K562 (cell line): ENCODE data around the gene ZNF124. TPM values are rescaled to one million over a fixed set of nuclear protein-coding genes. Genes with fewer than 3 reads are reported as not detected.

Source experiments
- ATAC-seq: fragments of 200-7000 bp; cut with Tn5 transposase; 3 replicates; pipeline ENCODE4 v1.9.1; 2020; ENCODE audit warnings: moderate library complexity
- BruUV-seq: library from RNA; stranded (reverse); fragments of 400-500 nt; replicated peaks from 2 replicates; lab custom pipeline; 2021; lab: Mats Ljungman, UMichigan
- CTCF ChIA-PET: fragments of 300-600 bp; formaldehyde crosslinking; extraction: SDS; loops from one replicate; lab custom pipeline; 2021; ENCODE audit warnings: low intra/inter-chr PET ratio; lab: Yijun Ruan, JAX
- POLR2A ChIA-PET: fragments of 300-600, 350-650 bp; sonication (Branson Sonifier 250); formaldehyde crosslinking; extraction: SDS; loops from one replicate; lab custom pipeline; 2021; ENCODE audit warnings: antibody characterized with exemption, inconsistent platforms; lab: Yijun Ruan, JAX
- DNase-seq, 4 experiments: peaks; one replicate each; pipeline versions ENCODE4 v3.0.0 to v3.0.0-alpha.2; 2011 to 2018; ENCODE audit warnings: low spot score in 3 of 4, mixed read lengths in 3 of 4; ENCODE audit errors: extremely low read depth in 1 of 4
- FAIRE-seq: peaks from 2 replicates; lab custom pipeline; 2011; peaks lifted over from hg19 to GRCh38; lab: Jason Lieb, UNC
- H2AFZ ChIP-seq: 2 replicates; pipeline ENCODE4 v1.6.0; 2011; ENCODE audit warnings: low read depth, low read length, control low read depth, inconsistent platforms
- H3K27ac ChIP-seq: fragments of 200-600 bp; 3 replicates; pipeline ENCODE4 v1.8.0; 2011; ENCODE audit warnings: low read depth, mild to moderate bottlenecking, control low read depth, inconsistent platforms, low read length, moderate library complexity, mixed read lengths; ENCODE audit errors: extremely low read depth
- H3K27me3 ChIP-seq, 2 experiments: fragments of 300-600 bp in 1 of 2; 2 replicates in 1 of 2; 3 replicates in 1 of 2; pipeline versions ENCODE4 v1.6.0 to v1.8.0; 2011; ENCODE audit warnings: inconsistent platforms in 2 of 2, low read length in 2 of 2, mild to moderate bottlenecking in 1 of 2, mixed read lengths in 1 of 2, moderate library complexity in 1 of 2; ENCODE audit not compliant: control insufficient read depth in 2 of 2, insufficient read depth in 2 of 2
- H3K36me3 ChIP-seq: fragments of 300-600 bp; 3 replicates; pipeline ENCODE4 v1.8.0; 2011; ENCODE audit warnings: mild to moderate bottlenecking, low read length, inconsistent platforms; ENCODE audit not compliant: control insufficient read depth, insufficient read depth
- H3K4me1 ChIP-seq, 2 experiments: fragments of 200-600 bp in 1 of 2; replicated peaks in 1 of 2; 2 replicates in 1 of 2; 3 replicates in 1 of 2; pipeline versions ENCODE4 v1.5.1 to v1.8.0; 2011; ENCODE audit warnings: inconsistent platforms in 2 of 2, low read length in 2 of 2, mild to moderate bottlenecking in 1 of 2, mixed read lengths in 1 of 2, moderate library complexity in 1 of 2; ENCODE audit not compliant: control insufficient read depth in 2 of 2, insufficient read depth in 2 of 2
- H3K4me2 ChIP-seq: 2 replicates; pipeline ENCODE4 v1.6.1; 2011; ENCODE audit warnings: low read length, control low read depth, inconsistent platforms, mixed read lengths; ENCODE audit not compliant: insufficient read depth
- H3K4me3 ChIP-seq: fragments of 200-600 bp; sonication (generic), shearing (Covaris generic); 2 replicates; pipeline ENCODE4 v1.5.1; 2016; ENCODE audit warnings: control low read depth, inconsistent platforms
- H3K79me2 ChIP-seq: fragments of 200-600 bp; 3 replicates; pipeline ENCODE4 v1.8.0; 2011; ENCODE audit warnings: low read length, inconsistent platforms; ENCODE audit not compliant: control insufficient read depth, insufficient read depth
- H3K9ac ChIP-seq, 2 experiments: 2 replicates each; pipeline versions ENCODE4 v1.6.0 to v1.6.1; 2011; ENCODE audit warnings: low read depth in 2 of 2, low read length in 2 of 2, control low read depth in 1 of 2, inconsistent platforms in 1 of 2, mild to moderate bottlenecking in 1 of 2, mixed read lengths in 1 of 2; ENCODE audit not compliant: insufficient read depth in 1 of 2
- H3K9me1 ChIP-seq: one replicate; pipeline ENCODE4 v1.6.0; 2011; ENCODE audit warnings: inconsistent platforms, mild to moderate bottlenecking, low read length, moderate library complexity; ENCODE audit not compliant: control insufficient read depth, insufficient read depth
- H3K9me3 ChIP-seq: replicated peaks from 2 replicates; pipeline ENCODE4 v1.5.1; 2011; ENCODE audit warnings: low read depth, low read length, inconsistent platforms; ENCODE audit not compliant: control insufficient read depth, insufficient read depth
- H4K20me1 ChIP-seq: replicated peaks from 2 replicates; pipeline ENCODE4 v1.6.1; 2011; ENCODE audit warnings: low read length, inconsistent platforms, mixed read lengths; ENCODE audit not compliant: control insufficient read depth, insufficient read depth
- BCOR ChIP-seq: fragments of 450-650 bp; IDR thresholded peaks from 2 replicates; pipeline ENCODE4 v1.6.1; 2016
- CBX2 ChIP-seq: fragments of 200-600 bp; sonication (generic); IDR thresholded peaks from one replicate; pipeline ENCODE4 v1.6.1; 2012; ENCODE audit warnings: mild to moderate bottlenecking, low read length, inconsistent platforms; ENCODE audit not compliant: insufficient read depth, poor library complexity, severe bottlenecking
- CTCFL ChIP-seq: IDR thresholded peaks from 2 replicates; pipeline ENCODE4 v1.6.1; 2011; ENCODE audit warnings: borderline replicate concordance, low read depth, mild to moderate bottlenecking, moderate library complexity, low read length; ENCODE audit not compliant: insufficient read depth, poor library complexity, severe bottlenecking
- MAFF ChIP-seq: IDR thresholded peaks from 2 replicates; pipeline ENCODE4 v1.6.1; 2012; ENCODE audit warnings: low read length, improper control_type of control experiment
- NR4A1 ChIP-seq, 2 experiments: fragments of 250-450 bp in 1 of 2; fragments of 450-650 bp in 1 of 2; sonication (Bioruptor Pico) in 1 of 2; IDR thresholded peaks; 2 replicates each; pipeline versions ENCODE4 v1.4.0 to v1.6.1; 2016 to 2020; ENCODE audit warnings: mild to moderate bottlenecking in 2 of 2, missing compliant biosample characterization in 1 of 2, missing genetic modification characterization in 1 of 2, moderate library complexity in 1 of 2
- ZNF175 ChIP-seq: fragments of 200-800 bp; sonication (Bioruptor generic); IDR thresholded peaks from 2 replicates; pipeline ENCODE4 v1.6.1; 2016; ENCODE audit warnings: low read depth, mild to moderate bottlenecking, missing genetic modification characterization, missing compliant biosample characterization
- ZNF57 ChIP-seq: fragments of 450-650 bp; formaldehyde crosslinking; IDR thresholded peaks from 2 replicates; pipeline ENCODE4 v1.4.0; 2020; ENCODE audit warnings: mild to moderate bottlenecking, moderate library complexity
- ZNF644 ChIP-seq: fragments of 200-800 bp; sonication (Bioruptor generic); IDR thresholded peaks from 2 replicates; pipeline ENCODE4 v1.6.1; 2016; ENCODE audit warnings: low read depth, missing genetic modification characterization, missing compliant biosample characterization
- ZNF740 ChIP-seq, 3 experiments: fragments of 200-800 bp in 1 of 3; sonication (Bioruptor generic) in 1 of 3; sonication (generic) in 1 of 3; formaldehyde crosslinking in 1 of 3; IDR thresholded peaks; 2 replicates each; pipeline versions ENCODE4 v1.6.1 to v1.8.0; 2016 to 2022; ENCODE audit warnings: mild to moderate bottlenecking in 2 of 3, missing compliant biosample characterization in 2 of 3, missing genetic modification characterization in 2 of 3, missing genetic modification reagents in 1 of 3
- WGBS: fragments of 100-300 bp; shearing (Covaris generic); methylation state at CpG from one replicate; pipeline ENCODE4 v1.1.6; 2016; ENCODE audit warnings: low coverage, mixed read lengths; ENCODE audit not compliant: insufficient coverage; ENCODE audit errors: missing lambda C conversion rate; 5-methylcytosine and 5-hydroxymethylcytosine counted together
- in situ Hi-C: fragments of 300-500 bp; cut with MboI; formaldehyde crosslinking; loops from 4 replicates; pipeline ENCODE4 v1.15.0; 2018; ENCODE audit warnings: inconsistent platforms, mixed read lengths
- intact Hi-C: fragments of 100-400 bp; cut with micrococcal nuclease; formaldehyde crosslinking; loops from 2 replicates; pipeline ENCODE4 v1.14.2; 2022
- polyA plus RNA-seq, 8 experiments: library from polyadenylated mRNA; depleted of rRNA in 4 of 8; stranded (reverse) in 5 of 8; unstranded in 3 of 8; fragments of >200 nt; fragmentation: Nextera tagmentation in 2 of 8; fragmentation: Illumina TruSeq in 1 of 8; extraction: Ambion mirVana in 2 of 8; extraction: Trizol in 1 of 8; gene quantifications; 2 replicates each; pipeline versions ENCODE4 v1.2.1 to v1.2.3, GENCODE V29; 2011 to 2014; ENCODE audit warnings: inconsistent platforms in 1 of 8, missing spikeins in 1 of 8
- total RNA-seq, 7 experiments: library from RNA; depleted of rRNA in 6 of 7; stranded (reverse); fragments of >200 nt in 6 of 7; fragmentation: Illumina TruSeq in 2 of 7; extraction: Trizol in 2 of 7; gene quantifications; 2 replicates each; pipeline versions ENCODE4 v1.2.1 to v1.2.3, GENCODE V29; 2011 to 2021; ENCODE audit warnings: low replicate concordance in 1 of 7

ZNF124 gene
- total and polyA plus RNA-seq, 9 of the 15 experiments (the other 6 are each of a cell fraction or from before 2014, with no cell fraction given), result 7.6 to 71.5 (median 20.2) TPM

GRCh38 chr1:247115141-247115510 lies 56.7 kb downstream of the ZNF124 start:
- 38% methylated on average over 7 of the region's 7 CpGs for WGBS
- Histone ChIP-seq H3K9me3 (peaks cover 5% of the 10 kb centered on the region), H3K36me3 (no peaks in the 10 kb centered on the region), H3K4me3 (no peak overlapping the region), H3K9me1 (no peaks in the 10 kb centered on the region), H3K4me1 (peaks cover 4 to 39% of the 10 kb centered on the region in 2 experiments), H3K4me2 (no peak overlapping the region), H3K27me3 (no peaks in the 10 kb centered on the region), H3K79me2 (no peaks in the 10 kb centered on the region; the same call in 2 of the 3 replicates), H3K9ac (no peak overlapping the region), H4K20me1 (no peaks in the 10 kb centered on the region)
- no TSS peak for BruUV-seq
- POLR2A ChIA-PET, result no interaction called here
- no peak for DNase-seq
- no peak for ATAC-seq
- TF ChIP-seq ZNF175 (CRISPR knock-in tag) (no peak), ZNF644 (tag) (no peak), NR4A1 (CRISPR knock-in tag; IDR thresholded peaks at IDR 0.05) (no peak), NR4A1 (tag; IDR thresholded peaks at IDR 0.05) (no peak), MAFF (no peak), CBX2 (no peak), BCOR (no peak), ZNF57 (CRISPR knock-in tag) (no peak), CTCFL (no peak), ZNF740 (CRISPR knock-in tag; IDR thresholded peaks at IDR 0.05) (peak; percentile 75), ZNF740 (tag; IDR thresholded peaks at IDR 0.05) (no peak)
- TF ChIP-seq, all 486 proteins: peak for 1
- Histone ChIP-seq H3K27ac (no peak overlapping the region), H2AFZ (no peak overlapping the region)
- no peak for FAIRE-seq
- CTCF ChIA-PET, result no interaction called here
- in situ Hi-C loops (no loop called here), intact Hi-C loops (no loop called here)
